HCT116 (cell line): ENCODE results near the gene GAK. TPM values are rescaled to one million over a fixed set of nuclear protein-coding genes. Genes with fewer than 3 reads are reported as not detected.

Experiments used
- ATAC-seq: fragments of 200-7000 bp; cut with Tn5 transposase; 2 replicates; pipeline ENCODE4 v1.9.1; 2020; ENCODE audit warnings: mild to moderate bottlenecking, moderate library complexity
- BruUV-seq: library from RNA; stranded (reverse); fragments of 400-500 nt; replicated peaks from 2 replicates; lab custom pipeline; 2021; lab: Mats Ljungman, UMichigan
- CTCF ChIA-PET: fragments of 300-600 bp; sonication (Branson Sonifier 250); formaldehyde crosslinking; loops from one replicate; lab custom pipeline; 2021; ENCODE audit warnings: antibody characterized with exemption; lab: Charles Lee
- POLR2A ChIA-PET: fragments of 300-600, 350-600 bp; sonication (Branson Sonifier 250); formaldehyde crosslinking; loops from one replicate; lab custom pipeline; 2021; ENCODE audit warnings: antibody characterized with exemption; lab: Charles Lee
- RAD21 ChIA-PET, 2 experiments: fragments of 300-600 bp; sonication (Branson Sonifier 250); formaldehyde crosslinking; loops; one replicate each; lab custom pipeline; 2023; ENCODE audit warnings: low total read pairs in 2 of 2; ENCODE audit not compliant: uncharacterized antibody in 2 of 2, unreplicated experiment in 2 of 2, low non-redundant PET in 1 of 2; lab: Charles Lee
- DNase-seq: peaks from one replicate; pipeline ENCODE4 v3.0.0-alpha.2; 2010; ENCODE audit warnings: low read depth, low spot score
- H2AFZ ChIP-seq: fragments of 200-600 bp; shearing (Covaris generic), sonication (generic); 2 replicates; pipeline ENCODE4 v1.6.1; 2017; ENCODE audit warnings: low read depth, mixed run types, mixed read lengths, antibody characterized with exemption, low read length; ENCODE audit not compliant: poor library complexity, severe bottlenecking
- H3K27ac ChIP-seq: 2 replicates; pipeline ENCODE4 v1.5.1; 2012; ENCODE audit warnings: low read depth, low read length
- H3K27me3 ChIP-seq: fragments of 200-600 bp; sonication (generic); 2 replicates; pipeline ENCODE4 v1.6.1; 2016; ENCODE audit warnings: mixed run types, low read length, mixed read lengths; ENCODE audit not compliant: insufficient read depth
- H3K36me3 ChIP-seq, 2 experiments: fragments of 200-500 bp in 1 of 2; fragments of 200-600 bp in 1 of 2; sonication (Bioruptor generic) in 1 of 2; sonication (generic) in 1 of 2; 2 replicates each; pipeline versions ENCODE4 v1.5.1 to v1.6.1; 2014 to 2016; ENCODE audit warnings: low read length in 2 of 2, inconsistent platforms in 1 of 2, mixed read lengths in 1 of 2, mixed run types in 1 of 2; ENCODE audit not compliant: insufficient read depth in 2 of 2, control insufficient read depth in 1 of 2
- H3K4me1 ChIP-seq, 2 experiments: fragments of 200-600 bp in 1 of 2; sonication (generic) in 1 of 2; 2 replicates each; pipeline versions ENCODE4 v1.5.1 to v1.6.1; 2012 to 2017; ENCODE audit warnings: low read length in 2 of 2, inconsistent platforms in 1 of 2, mild to moderate bottlenecking in 1 of 2, mixed read lengths in 1 of 2, mixed run types in 1 of 2, moderate library complexity in 1 of 2; ENCODE audit not compliant: insufficient read depth in 2 of 2, control insufficient read depth in 1 of 2
- H3K4me2 ChIP-seq: fragments of 200-600 bp; sonication (generic); 2 replicates; pipeline ENCODE4 v1.6.1; 2017; ENCODE audit warnings: mixed run types, low read length, mixed read lengths
- H3K4me3 ChIP-seq, 2 experiments: fragments of 200-600 bp in 1 of 2; sonication (generic) in 1 of 2; replicated peaks in 1 of 2; 2 replicates each; pipeline ENCODE4 v1.5.1; 2011 to 2016; ENCODE audit warnings: low read length in 2 of 2, control low read depth in 1 of 2, low read depth in 1 of 2, mild to moderate bottlenecking in 1 of 2, mixed read lengths in 1 of 2, mixed run types in 1 of 2
- H3K79me2 ChIP-seq: fragments of 200-600 bp; sonication (generic); 2 replicates; pipeline ENCODE4 v1.6.1; 2017; ENCODE audit warnings: mild to moderate bottlenecking, mixed run types, low read length, moderate library complexity, mixed read lengths; ENCODE audit not compliant: insufficient read depth
- H3K9ac ChIP-seq: fragments of 200-600 bp; sonication (generic); 2 replicates; pipeline ENCODE4 v1.6.1; 2016; ENCODE audit warnings: low read length, mixed read lengths
- H3K9me2 ChIP-seq: fragments of 200-600 bp; sonication (generic), shearing (Covaris generic); 2 replicates; pipeline ENCODE4 v1.6.1; 2017; ENCODE audit warnings: mixed run types, mild to moderate bottlenecking, moderate library complexity; ENCODE audit not compliant: insufficient read depth
- H3K9me3 ChIP-seq, 2 experiments: fragments of 200-500 bp in 1 of 2; fragments of 200-600 bp in 1 of 2; sonication (Bioruptor generic) in 1 of 2; sonication (generic) in 1 of 2; 2 replicates each; pipeline ENCODE4 v1.6.1; 2014 to 2017; ENCODE audit warnings: low read length in 2 of 2, mixed read lengths in 2 of 2, inconsistent platforms in 1 of 2, low read depth in 1 of 2, mild to moderate bottlenecking in 1 of 2, mixed run types in 1 of 2, moderate library complexity in 1 of 2; ENCODE audit not compliant: control insufficient read depth in 1 of 2, insufficient read depth in 1 of 2
- H4K20me1 ChIP-seq: fragments of 200-600 bp; sonication (generic), shearing (Covaris generic); 2 replicates; pipeline ENCODE4 v1.6.1; 2017; ENCODE audit warnings: mixed run types, mild to moderate bottlenecking, moderate library complexity; ENCODE audit not compliant: insufficient read depth
- CEBPB ChIP-seq: IDR thresholded peaks from 2 replicates; pipeline ENCODE4 v1.6.1; 2012; ENCODE audit warnings: low read depth
- ELF1 ChIP-seq: IDR thresholded peaks from 2 replicates; pipeline ENCODE4 v1.6.1; 2012; ENCODE audit warnings: low read depth, borderline replicate concordance
- EZH2phosphoT487 ChIP-seq: fragments of 200-600 bp; IDR thresholded peaks from 2 replicates; pipeline ENCODE4 v1.6.1; 2018; ENCODE audit warnings: antibody characterized with exemption, borderline replicate concordance
- JUND ChIP-seq: IDR thresholded peaks from 2 replicates; pipeline ENCODE4 v1.6.1; 2012
- RAD21 ChIP-seq: IDR thresholded peaks from 2 replicates; pipeline ENCODE4 v1.6.1; 2012; ENCODE audit warnings: low read depth, mild to moderate bottlenecking
- REST ChIP-seq: IDR thresholded peaks from 2 replicates; pipeline ENCODE4 v1.6.1; 2012; ENCODE audit warnings: low read depth
- SP1 ChIP-seq: IDR thresholded peaks from 2 replicates; pipeline ENCODE4 v1.6.1; 2012; ENCODE audit warnings: low read depth
- SRF ChIP-seq: IDR thresholded peaks from 2 replicates; pipeline ENCODE4 v1.6.1; 2012; ENCODE audit warnings: low read depth
- TCF7L2 ChIP-seq: IDR thresholded peaks from 2 replicates; pipeline ENCODE4 v1.7.0; 2011; ENCODE audit warnings: borderline replicate concordance, inconsistent platforms; ENCODE audit not compliant: insufficient read depth, insufficient read length; ENCODE audit errors: extremely low read depth
- YY1 ChIP-seq: IDR thresholded peaks from 2 replicates; pipeline ENCODE4 v1.6.1; 2011; ENCODE audit warnings: low read length, low read depth, moderate library complexity, mild to moderate bottlenecking; ENCODE audit not compliant: insufficient replicate concordance; ENCODE audit errors: extremely low read depth
- ZFX ChIP-seq: fragments of 450-650 bp; IDR thresholded peaks from 2 replicates; pipeline ENCODE4 v1.6.1; 2017
- intact Hi-C: fragments of 100-400 bp; cut with micrococcal nuclease; formaldehyde crosslinking; loops from 2 replicates; pipeline ENCODE4 v1.10.0; 2022
- total RNA-seq: library from RNA; stranded (reverse); gene quantifications from one replicate; pipeline ENCODE4 v1.2.1, GENCODE V29; 2021; ENCODE audit not compliant: unreplicated experiment
- TF ChIP-seq, protein P1 (sequence below): IDR thresholded peaks from 2 replicates; pipeline ENCODE4 v1.6.1; 2012
- TF ChIP-seq, protein P2 (sequence below): IDR thresholded peaks from 2 replicates; pipeline ENCODE4 v1.6.1; 2012

The GAK gene
- total RNA-seq, 1 experiment from 2014 or later = 123 TPM

DNA sequence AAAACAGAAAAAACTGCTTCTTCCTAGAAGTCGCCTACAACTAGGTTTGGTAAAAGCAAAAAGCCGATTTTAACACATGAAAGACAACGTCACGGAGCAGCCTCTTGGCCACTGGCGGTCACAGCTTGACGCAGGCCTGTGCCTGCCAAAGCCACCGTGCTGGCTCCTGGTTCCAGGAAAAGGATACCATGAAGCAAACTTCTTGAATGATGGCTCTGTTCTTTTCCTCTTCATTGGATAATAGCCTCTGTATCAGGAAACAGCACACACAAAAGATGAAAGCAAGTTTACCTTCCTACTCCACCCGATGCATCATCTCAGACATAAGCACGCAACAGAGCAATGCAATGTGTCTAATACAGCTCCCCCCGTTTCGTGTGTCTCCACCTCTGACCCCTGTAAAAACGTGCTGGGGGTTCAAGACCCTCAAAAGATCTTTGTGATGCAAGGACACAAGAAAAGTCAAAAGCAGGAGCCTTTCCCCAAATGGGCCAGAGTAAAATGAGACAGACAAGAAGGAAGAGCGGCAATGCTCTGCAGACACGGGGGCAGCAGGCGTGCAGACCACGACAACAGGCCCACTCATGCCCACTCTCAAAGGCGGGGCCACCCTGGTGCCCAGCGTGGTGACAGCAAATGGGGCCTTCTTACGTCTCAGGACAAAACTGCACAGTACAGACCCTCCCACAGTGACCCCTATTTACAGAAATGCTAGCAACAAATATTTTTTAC, 19.4 kb downstream of the GAK start:
- intact Hi-C loops = loop anchor here (10.0 kb wide), 1 partner anchor 68 kb away; no protein-coding TSS in a partner anchor

More for the DNA sequence above, 19.4 kb downstream of the GAK start:
- ChIA-PET RAD21 (no interaction called here), CTCF (no interaction called here)
- Histone ChIP-seq H3K36me3 (peaks cover 0 to 7% of the 10 kb centered on the region in 2 experiments; a peak in 2 of 4 replicates), H3K79me2 (peaks cover 56% of the 10 kb centered on the region), H3K9ac (no peak overlapping the region), H3K4me3 (no peak overlapping the region), H2AFZ (no peak overlapping the region), H3K4me1 (no peaks in the 10 kb centered on the region), H3K4me2 (no peak overlapping the region), H3K9me2 (no peaks in the 10 kb centered on the region), H3K27ac (no peak overlapping the region)
- ATAC-seq (no peak), DNase-seq (no peak)
- no TSS peak for BruUV-seq
- TF ChIP-seq YY1 (no peak), TCF7L2 (no peak), RAD21 (no peak), REST (no peak), EZH2phosphoT487 (no peak), JUND (no peak), ELF1 (no peak), CEBPB (no peak), ZFX (no peak), SP1 (no peak), SRF (no peak)
- TF ChIP-seq, protein P1, sequence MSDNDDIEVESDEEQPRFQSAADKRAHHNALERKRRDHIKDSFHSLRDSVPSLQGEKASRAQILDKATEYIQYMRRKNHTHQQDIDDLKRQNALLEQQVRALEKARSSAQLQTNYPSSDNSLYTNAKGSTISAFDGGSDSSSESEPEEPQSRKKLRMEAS = no peak
- TF ChIP-seq, protein P2, sequence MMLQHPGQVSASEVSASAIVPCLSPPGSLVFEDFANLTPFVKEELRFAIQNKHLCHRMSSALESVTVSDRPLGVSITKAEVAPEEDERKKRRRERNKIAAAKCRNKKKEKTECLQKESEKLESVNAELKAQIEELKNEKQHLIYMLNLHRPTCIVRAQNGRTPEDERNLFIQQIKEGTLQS = no peak
- TF ChIP-seq, all 23 proteins: peak for 0
- Histone ChIP-seq H4K20me1 (0 out of 2 replicates have a peak, but pooled peaks cover 5% of the 10 kb centered on the region), H3K27me3 (no peaks in the 10 kb centered on the region), H3K9me3 (no peaks in the 10 kb centered on the region)
- POLR2A ChIA-PET = no interaction called here
